ENCODE results near the gene RASL12.
"Not testable (repeated sequence)": the region's sequence is repeated elsewhere in the genome, so short reads cannot be mapped to it uniquely, and the experiment has no call there.

Gene RASL12, protein sequence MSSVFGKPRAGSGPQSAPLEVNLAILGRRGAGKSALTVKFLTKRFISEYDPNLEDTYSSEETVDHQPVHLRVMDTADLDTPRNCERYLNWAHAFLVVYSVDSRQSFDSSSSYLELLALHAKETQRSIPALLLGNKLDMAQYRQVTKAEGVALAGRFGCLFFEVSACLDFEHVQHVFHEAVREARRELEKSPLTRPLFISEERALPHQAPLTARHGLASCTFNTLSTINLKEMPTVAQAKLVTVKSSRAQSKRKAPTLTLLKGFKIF

DNA sequence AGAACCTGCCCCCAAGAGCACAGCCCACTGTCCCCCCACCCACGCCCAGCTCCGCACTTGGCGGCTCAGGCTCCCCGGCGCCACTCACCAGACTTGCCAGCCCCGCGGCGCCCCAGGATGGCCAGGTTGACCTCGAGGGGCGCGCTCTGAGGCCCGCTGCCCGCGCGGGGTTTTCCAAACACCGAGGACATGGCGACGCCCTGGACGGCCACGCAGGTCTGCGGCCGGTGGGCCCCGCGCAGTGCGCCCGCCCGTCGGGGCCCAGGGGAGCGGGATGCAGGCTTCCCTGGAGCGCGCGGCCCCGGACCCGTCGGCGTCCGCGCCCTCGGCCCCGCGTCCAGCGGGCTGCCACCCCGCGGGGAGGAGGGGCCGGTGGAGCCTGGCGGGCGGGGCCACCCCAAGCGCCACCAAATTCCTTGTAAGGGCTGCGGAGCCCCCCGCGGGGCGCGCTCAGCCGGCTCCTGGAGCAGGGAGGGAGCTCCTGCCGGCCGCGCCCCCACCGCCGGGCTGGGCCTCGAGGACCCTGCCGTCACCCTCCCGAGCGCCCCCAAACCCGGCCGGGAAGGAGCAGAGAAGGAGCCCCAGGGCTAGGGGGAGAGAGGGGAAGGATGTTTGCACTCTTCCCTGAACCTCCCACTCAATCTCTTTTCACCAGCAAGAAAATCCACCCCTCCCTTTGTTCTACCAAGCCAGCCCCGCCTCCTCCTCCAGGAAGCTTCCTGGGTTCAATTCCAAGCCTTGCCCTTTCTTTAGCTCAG is at the start of gene RASL12:
Gene RASL12 (minus strand): TSS at position 347 of the 758 bp plus-strand sequence. CDS start 156 bp downstream, at position 191.
- no peak for DNase-seq
- in situ Hi-C loops (cut with HindIII; ENCODE audit: low pct_ligation_motif_present, low pct_unique_long_range_greater_than_20kb, low sequenced_read_pairs) = no loop called here

DNA sequence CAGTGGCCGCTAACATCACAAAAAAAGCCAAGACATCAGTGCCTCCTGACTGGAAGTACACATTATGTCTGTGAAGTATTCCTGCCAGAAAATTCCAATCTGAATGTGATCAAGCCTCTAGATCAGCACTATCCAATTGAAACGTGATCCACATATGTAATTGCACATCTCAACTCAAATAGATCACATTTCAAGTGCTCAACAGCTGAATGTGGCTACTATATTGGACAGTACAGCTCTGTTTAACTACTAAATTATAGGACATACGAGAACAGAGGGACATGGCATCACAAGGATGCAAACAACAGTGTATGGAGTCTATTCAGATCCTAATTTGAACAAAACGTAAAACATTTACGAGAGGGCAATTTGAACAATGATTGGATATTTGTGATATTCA is 47.8 kb upstream of the RASL12 start:
- DNase-seq = no peak
- in situ Hi-C loops (cut with HindIII; ENCODE audit: low pct_ligation_motif_present, low pct_unique_long_range_greater_than_20kb, low sequenced_read_pairs) = no loop called here

DNA sequence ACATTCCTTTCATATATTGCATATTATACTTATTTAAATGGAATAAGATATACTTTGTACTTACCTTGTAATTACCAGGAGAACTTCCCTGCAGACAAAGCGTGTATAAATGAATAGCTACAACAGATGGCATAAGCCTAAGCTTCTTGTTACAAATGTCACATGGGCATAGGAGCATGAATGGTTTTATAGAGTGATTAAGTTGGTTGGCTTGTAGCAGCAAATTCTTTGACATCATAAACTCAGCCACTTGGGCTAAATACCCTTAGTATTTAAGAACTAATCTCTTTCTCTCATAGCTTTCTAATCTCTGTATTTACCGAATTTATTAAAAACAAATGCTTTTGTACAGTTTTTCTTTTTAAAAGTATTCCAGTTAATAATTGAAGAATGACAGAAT is 47.3 kb upstream of the RASL12 start, which contains the start of gene UBAP1L:
Gene UBAP1L (minus strand): TSS at position 115 of the 400 bp plus-strand sequence. CDS start 8,985 bp downstream, outside the sequence.
- DNase-seq = peak; percentile 36
- in situ Hi-C loops (cut with HindIII; ENCODE audit: low pct_ligation_motif_present, low pct_unique_long_range_greater_than_20kb, low sequenced_read_pairs) = no loop called here

DNA sequence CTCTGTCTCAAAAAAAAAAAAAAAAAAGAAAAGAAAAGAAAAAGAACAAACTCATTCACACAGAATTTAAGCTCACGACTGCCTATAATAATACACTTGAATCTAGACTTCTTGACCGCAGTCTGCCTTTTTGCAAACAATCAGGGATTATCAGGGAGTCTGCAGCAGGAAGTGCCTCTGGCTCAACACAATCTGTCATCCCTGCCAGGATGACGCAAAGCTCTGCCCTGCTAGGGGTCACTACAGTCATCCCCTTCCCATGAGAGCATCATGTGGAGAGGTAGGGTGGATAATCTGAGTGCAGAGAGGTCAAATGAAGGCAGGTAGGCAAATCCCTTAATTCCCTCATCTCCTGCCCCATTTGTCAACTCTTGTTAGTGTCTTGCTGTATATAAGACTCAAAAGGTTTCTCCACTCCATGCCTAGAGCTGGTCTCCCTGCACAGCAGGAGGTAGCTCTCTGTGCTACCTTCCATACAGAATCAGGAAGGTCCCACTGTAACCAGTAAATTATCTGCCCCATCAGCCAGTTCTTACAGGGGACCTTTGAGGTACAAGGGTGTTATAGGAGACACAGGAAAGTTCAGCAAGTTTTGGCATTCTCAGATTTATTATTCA is 43.0 kb upstream of the RASL12 start:
- DNase-seq = no peak
- in situ Hi-C loops (cut with HindIII; ENCODE audit: low pct_ligation_motif_present, low pct_unique_long_range_greater_than_20kb, low sequenced_read_pairs) = no loop called here

DNA sequence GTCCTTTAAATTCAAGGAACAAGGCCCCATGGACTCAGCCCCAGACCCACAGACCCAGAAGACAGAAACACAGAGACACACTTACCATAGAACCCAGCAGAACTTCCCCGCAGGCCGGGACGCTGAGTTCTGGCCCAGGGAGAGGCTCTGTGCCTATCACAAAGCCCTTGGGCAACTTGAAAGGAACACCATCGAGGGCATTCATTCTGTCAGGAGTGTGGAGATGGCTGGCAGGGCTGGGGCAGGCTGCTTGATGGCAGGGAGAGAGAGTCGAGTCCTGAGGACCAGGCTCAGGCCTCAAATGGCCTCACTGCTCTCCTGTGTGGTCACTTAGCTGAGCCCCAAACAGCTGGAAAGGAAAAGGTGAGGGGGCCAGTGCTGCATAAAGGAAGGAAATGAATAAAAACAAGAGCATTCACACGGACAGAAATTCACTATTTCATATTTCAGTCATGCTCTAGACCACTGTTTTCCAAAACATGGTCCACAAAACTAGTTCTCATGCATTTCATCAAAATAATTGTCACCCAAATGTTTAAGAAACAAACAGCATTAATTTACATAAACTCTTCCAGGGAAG is 38.3 kb upstream of the RASL12 start:
- in situ Hi-C loops (cut with HindIII; ENCODE audit: low pct_ligation_motif_present, low pct_unique_long_range_greater_than_20kb, low sequenced_read_pairs) = no loop called here
- no peak for DNase-seq

DNA sequence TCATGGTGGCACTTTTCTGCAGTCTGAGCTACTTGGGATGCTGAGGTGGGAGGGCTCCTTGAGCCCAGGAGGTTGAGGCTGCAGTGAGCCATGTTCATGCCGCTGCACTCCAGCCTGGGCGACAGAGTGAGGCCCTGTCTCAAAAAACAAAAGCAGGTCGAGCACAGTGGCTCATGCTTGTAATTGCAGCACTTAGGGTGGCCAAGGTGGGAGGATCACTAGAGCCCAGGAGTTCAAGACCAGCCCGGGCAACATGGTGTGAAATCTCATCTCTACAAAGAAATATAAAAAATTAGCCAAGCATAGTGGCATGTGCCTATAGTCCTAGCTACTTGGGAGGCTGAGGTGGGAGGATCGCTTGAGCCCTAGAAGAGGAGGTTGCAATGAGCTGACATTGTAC is 37.2 kb upstream of the RASL12 start:
- no peak for DNase-seq
- in situ Hi-C loops (cut with HindIII; ENCODE audit: low pct_ligation_motif_present, low pct_unique_long_range_greater_than_20kb, low sequenced_read_pairs) = no loop called here

DNA sequence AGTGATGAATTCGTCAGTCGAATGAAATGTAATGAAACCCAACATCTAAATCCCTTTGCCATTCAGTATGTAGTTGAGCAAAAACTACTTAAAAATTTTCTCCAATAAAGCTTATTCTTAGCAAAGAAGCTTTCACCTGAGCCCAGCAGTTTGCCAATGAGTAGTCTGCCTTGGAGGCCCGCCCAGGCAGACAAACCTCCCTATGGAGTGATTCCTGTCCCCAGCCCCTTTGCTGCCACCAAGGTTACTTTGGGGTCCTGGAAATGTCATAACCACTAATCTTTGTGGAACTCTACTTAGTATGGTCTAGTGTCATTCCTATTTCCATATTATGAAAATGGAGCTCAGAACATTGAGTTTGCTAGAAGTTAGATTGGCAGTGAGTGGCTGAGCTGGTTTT is 35.1 kb upstream of the RASL12 start:
- no peak for DNase-seq
- in situ Hi-C loops (cut with HindIII; ENCODE audit: low pct_ligation_motif_present, low pct_unique_long_range_greater_than_20kb, low sequenced_read_pairs) = no loop called here

DNA sequence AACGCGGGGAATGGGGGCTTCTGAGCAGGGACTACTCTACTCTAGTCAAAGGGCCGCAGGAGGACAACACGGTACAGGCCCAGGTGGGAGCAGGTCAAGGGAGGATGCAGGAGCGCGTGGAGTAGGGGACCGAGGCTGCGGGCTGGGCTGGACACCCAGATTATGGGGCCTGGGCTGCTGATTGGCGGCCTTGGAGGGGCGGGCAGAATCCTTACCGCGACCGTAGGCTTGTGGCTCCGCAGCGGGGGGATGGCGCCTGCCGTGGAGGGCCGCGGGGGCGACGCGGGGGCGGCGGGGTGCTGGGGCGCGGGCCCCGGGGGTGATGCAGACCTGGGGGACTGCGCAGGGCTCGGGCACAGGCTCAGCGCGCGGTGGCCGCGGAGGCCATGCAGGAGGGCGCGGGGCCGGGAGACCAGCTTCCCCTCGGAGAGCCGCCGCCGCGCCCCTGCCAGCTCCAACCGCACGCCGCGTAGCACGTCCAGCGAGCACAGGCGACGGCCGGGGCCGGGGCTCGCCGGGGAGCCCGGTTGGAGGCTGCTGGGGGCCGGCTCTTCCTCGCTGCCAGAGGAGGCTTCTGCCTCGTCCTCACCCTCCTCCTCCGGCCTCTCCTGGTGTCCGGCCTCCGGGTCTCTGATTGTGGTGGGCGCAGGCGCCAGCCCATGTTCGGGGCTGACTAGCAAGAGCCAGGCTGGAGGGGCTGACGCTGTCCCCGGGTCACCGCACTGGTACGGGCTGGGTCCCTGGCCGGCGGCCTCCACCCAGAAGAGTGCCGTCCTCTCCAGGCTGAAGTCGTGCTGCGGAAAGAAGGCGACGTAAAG is 34.3 kb upstream of the RASL12 start:
- DNase-seq = no peak
- in situ Hi-C loops (cut with HindIII; ENCODE audit: low pct_ligation_motif_present, low pct_unique_long_range_greater_than_20kb, low sequenced_read_pairs) = no loop called here

DNA sequence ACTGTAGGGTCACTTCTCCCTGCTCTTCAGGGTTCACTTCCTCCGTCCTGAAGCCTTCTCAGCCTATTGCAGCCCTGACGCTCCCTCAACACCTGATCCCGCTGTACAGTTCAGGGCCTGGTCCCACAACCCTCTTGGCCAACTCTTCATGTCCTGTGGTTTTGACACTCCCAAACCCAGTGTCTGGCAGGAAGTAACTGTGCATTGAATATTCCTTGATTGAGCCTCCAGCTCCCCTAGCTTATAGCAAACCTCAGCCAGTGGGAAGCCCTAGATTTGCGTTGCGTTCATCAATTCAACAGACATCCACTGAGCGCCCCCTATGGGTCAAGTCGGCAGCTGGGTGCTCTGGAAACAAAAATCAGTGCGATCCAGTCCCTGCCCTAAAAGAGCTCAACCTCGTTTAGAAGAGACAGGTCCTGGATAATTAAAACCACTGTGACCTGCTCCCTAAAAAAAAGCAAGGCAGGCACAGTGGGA is 33.7 kb upstream of the RASL12 start:
- in situ Hi-C loops (cut with HindIII; ENCODE audit: low pct_ligation_motif_present, low pct_unique_long_range_greater_than_20kb, low sequenced_read_pairs) = no loop called here
- DNase-seq = peak; percentile 42

DNA sequence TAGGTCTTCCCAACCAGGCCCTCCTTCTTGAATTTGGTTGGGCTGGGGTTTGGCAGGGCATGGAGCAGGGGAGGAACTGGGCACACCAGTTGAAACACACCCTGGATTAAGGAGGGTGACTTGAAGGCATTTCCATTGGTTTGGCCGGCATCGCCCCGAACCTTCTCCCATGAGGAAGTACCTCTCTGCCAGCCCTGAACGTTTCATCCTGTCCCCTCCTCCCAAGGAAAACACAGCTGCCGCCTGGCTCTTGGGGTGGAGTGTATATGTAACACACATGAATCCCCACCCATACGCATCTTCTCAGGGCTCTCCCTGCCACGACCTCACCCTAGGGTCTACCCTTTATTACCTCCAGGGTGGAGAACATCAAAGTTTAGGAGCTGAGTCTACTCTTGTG is 32.7 kb upstream of the RASL12 start:
- in situ Hi-C loops (cut with HindIII; ENCODE audit: low pct_ligation_motif_present, low pct_unique_long_range_greater_than_20kb, low sequenced_read_pairs) = no loop called here
- DNase-seq = no peak

DNA sequence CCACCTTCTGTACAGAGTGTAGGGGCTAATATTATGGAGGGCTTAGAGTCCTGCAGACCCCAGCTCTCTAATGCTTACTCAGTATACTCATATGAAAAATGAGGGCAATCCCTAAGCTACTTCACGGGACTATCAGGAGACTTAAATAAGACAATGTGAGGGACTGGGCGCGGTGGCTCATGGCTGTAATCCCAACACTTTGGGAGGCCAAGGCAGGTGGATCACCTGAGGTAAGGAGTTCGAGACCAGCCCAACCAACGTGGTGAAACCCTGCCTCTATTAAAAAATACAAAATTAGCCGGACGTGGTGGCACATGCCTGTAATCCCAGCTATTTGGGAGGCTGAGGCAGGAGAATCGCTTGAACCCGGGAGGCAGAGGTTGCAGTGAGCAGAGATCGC is 32.0 kb upstream of the RASL12 start:
- in situ Hi-C loops (cut with HindIII; ENCODE audit: low pct_ligation_motif_present, low pct_unique_long_range_greater_than_20kb, low sequenced_read_pairs); DNase-seq: not testable (repeated sequence)

DNA sequence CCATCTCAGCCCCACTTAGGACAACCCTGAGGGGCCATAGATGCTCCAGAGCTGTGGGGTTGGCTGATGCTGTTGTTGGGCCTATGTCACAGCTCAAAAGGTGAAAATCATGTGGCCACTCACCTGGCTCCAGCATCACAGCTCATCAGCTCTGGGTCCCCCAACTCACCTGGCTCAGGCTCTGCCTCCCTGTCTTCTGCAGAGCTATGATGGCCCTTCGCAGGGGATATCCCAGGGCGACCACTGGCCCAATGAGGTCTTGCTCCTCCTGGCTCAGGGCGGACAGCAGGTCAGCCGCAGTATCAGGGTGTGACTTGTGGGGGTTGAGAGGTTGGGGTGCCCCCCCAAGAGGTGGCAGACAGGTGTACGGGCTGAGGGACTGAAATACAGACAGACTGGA is 31.5 kb upstream of the RASL12 start:
- in situ Hi-C loops (cut with HindIII; ENCODE audit: low pct_ligation_motif_present, low pct_unique_long_range_greater_than_20kb, low sequenced_read_pairs) = no loop called here

DNA sequence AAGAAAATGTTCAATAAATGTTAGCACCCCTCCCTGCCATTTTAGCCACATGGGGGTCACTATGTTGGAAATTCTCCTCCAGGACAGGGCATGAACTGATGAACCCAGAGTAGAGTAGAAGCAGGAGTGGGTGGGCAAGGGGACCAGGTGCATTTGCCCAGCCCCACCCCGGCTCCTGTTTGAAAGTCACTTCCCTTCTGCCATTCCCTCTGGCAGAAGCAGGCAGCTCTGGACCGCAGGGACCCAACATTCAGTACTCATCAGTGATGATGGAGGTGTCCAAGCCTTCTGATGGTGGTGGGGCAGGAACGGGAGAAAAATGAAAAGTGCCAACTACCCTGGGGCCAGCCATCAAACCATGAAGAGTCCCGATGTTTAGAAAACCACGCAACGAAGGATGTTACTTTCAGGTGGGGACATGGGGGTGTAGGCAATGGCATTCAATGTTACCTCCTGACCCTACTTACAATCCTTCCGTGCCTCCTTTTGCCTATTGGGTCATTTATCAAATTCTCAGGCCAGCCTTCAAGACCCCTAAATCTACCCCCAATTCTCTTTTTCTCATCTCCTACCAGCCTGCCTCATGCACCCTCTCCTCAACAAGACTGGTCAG is 30.0 kb upstream of the RASL12 start:
- in situ Hi-C loops (cut with HindIII; ENCODE audit: low pct_ligation_motif_present, low pct_unique_long_range_greater_than_20kb, low sequenced_read_pairs) = no loop called here
- no peak for DNase-seq

More for the DNA sequence above, 31.5 kb upstream of the RASL12 start:
- DNase-seq = no peak

DNA sequence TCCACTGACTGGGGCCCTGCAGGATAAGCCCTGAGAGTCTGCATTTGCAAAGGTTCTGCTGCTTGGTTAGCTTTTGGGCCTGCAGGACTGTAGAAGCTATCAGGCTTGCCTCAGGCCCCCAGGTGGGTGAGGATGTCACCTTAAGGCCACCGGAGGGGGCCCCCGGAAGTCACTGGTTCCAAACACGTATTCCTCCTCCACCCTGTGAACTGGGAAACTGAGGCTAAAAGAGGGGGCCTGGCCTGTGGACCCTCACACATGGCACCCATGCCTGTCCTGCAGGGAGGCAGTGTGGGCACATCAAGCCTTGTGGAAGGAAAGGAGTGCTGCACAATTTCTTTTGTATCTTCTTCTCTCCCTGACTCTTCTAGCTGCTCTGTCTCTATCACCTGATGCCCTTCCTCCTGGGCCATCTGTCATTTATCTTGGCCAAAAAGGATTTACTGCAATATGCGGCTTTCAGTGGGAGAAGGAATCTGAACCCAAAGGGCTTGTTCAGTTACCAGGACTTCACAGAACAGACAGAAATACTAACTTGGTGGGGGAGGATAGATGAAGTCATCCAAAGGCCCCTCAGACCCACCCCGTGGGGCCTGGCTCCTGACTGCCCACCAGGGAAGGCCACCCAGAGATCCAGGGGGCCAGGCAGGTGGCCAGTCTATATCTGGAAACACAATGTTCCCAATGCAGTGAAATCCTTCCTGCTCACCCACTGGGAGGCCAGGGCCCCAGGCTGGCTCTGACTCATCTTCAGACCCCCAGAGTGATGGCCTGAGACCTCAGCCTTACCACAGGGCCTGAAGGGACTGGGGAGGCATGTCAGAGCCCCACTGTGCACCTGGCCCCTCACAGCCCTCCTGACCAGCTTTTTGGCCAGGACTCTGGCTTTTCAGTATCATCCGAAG is 28.9 kb upstream of the RASL12 start:
- no peak for DNase-seq
- in situ Hi-C loops (cut with HindIII; ENCODE audit: low pct_ligation_motif_present, low pct_unique_long_range_greater_than_20kb, low sequenced_read_pairs) = no loop called here

DNA sequence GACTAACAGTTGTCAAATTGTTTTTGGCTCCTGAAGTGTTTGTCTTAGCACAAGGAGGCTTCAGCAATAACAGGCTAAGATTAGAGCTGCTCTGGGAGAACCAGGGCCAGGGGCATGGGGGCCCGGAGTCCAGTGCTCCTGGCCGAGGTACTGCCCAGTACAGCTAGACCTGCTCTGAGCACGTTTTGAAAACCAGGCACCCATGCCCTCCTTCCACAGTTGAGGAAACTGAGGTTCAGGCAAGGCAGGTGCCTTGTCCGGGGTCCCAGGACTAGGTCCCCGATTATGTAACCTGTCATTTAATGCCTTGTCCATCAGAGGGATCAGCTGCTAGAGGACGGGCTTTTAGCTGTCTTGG is 27.9 kb upstream of the RASL12 start:
- in situ Hi-C loops (cut with HindIII; ENCODE audit: low pct_ligation_motif_present, low pct_unique_long_range_greater_than_20kb, low sequenced_read_pairs) = no loop called here
- no peak for DNase-seq

DNA sequence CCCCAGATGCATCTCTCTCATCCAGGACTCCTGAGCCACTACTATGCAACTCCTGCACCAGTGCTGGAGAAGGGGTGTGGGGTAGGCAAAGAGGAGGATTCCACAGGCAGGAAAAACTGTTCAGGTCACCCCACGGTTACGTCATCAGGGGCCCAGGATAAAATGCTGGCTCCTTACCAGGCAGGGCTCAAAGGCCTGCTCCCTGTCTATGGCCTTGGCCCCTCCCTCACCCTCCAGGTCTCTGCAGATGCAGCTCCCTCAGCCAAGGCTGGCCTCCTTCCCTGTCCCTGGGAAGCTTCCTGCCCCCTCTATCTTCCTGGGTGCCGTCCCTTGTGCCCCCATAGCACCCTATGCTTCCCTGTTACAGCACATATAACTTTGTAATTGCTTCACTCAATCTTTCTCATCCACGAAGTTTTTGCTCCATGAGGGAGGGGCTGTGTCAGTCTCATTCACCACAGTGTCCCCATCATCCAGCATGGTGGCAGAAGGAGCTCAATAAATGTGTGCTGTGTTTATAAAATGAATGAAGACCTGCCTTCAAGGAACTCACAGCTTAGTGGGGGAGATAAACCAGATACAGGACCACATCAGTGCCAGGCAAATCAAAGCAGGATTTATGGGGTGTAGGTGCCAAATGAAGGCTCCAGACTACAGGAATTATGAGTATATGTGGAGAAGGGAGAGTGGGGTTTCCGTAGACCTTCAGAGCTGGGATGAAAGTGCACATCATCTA is 27.4 kb upstream of the RASL12 start:
- in situ Hi-C loops (cut with HindIII; ENCODE audit: low pct_ligation_motif_present, low pct_unique_long_range_greater_than_20kb, low sequenced_read_pairs) = no loop called here
- DNase-seq = no peak
